ENCODE results near the gene DTNB. TPM values are rescaled to one million over a fixed set of nuclear protein-coding genes. Genes with fewer than 3 reads are reported as not detected.

DTNB gene
- total RNA-seq, 1 donor from 2014 or later, result 12.0 TPM

DNA sequence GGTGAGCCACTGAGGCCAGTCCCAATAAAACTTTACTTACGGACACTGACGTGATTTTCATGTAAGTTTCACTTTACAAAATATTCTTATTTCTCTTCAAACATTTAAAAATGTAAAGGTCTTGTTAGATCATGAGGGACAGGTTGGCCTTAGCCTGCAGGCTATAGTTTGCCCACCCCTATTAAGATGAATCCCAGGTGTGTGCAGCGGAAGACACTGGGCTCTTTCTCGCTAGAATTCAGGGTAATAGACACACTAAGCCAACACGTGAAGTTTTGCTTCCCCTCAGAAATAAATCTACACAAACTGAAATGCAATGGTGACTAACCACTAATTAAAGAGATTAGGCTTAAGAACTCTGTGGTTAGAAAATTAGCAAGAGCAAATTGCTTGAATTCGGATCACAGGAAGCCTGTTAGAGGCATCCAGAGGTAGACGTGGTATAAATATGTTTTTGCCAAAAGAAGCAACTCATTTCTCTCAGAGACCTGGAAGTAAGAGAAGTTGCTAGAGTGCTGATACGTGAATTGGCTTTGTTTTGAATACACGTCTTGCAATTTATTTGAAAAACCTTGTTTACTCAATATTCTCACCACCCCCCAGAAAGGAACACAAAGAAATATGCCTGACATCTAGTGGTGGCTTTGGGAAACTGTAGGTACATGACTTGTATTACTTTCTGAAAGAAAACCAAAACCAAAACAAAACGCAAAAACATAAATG, 151.6 kb downstream of the DTNB start:
- TF ChIP-seq, protein P1, sequence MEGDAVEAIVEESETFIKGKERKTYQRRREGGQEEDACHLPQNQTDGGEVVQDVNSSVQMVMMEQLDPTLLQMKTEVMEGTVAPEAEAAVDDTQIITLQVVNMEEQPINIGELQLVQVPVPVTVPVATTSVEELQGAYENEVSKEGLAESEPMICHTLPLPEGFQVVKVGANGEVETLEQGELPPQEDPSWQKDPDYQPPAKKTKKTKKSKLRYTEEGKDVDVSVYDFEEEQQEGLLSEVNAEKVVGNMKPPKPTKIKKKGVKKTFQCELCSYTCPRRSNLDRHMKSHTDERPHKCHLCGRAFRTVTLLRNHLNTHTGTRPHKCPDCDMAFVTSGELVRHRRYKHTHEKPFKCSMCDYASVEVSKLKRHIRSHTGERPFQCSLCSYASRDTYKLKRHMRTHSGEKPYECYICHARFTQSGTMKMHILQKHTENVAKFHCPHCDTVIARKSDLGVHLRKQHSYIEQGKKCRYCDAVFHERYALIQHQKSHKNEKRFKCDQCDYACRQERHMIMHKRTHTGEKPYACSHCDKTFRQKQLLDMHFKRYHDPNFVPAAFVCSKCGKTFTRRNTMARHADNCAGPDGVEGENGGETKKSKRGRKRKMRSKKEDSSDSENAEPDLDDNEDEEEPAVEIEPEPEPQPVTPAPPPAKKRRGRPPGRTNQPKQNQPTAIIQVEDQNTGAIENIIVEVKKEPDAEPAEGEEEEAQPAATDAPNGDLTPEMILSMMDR (IDR thresholded peaks at IDR 0.05; ENCODE audit: unreplicated experiment), result peak; percentile 81
- Mint-ChIP-seq H3K4me1 (ENCODE audit: unreplicated experiment) (peaks cover 8% of the 10 kb centered on the region), H3K27me3 (ENCODE audit: unreplicated experiment) (peaks cover 3% of the 10 kb centered on the region), H3K36me3 (ENCODE audit: low read depth, unreplicated experiment) (no peaks in the 10 kb centered on the region), H3K4me3 (ENCODE audit: unreplicated experiment) (no peak overlapping the region), H3K9me3 (ENCODE audit: unreplicated experiment) (no peaks in the 10 kb centered on the region), H3K27ac (ENCODE audit: unreplicated experiment) (no peak overlapping the region)
- peak; percentile 9 for DNase-seq (ENCODE audit: low spot score)

DNA sequence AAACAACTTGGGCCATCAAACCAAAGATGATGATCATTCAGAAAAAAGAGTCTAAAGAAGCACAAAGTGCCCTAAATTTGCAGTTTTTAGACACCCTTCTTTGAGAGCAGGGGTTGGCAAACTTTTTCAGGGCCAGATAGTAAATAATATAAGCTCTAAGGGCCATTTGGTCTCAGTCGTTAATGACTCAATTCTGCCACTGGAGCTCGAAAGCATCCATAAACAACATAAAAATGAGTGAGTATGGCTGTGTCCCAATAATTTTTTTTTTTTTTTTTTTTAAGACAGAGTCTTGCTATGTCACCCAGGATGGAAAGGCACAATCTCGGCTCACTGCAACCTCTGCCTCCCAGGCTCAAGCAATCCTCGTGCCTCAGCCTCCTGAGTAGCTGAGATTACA, 152.3 kb downstream of the DTNB start:
- H3K4me1 Mint-ChIP-seq (ENCODE audit: unreplicated experiment), result peaks cover 8% of the 10 kb centered on the region
- no peak overlapping the region for H3K27ac Mint-ChIP-seq (ENCODE audit: unreplicated experiment)
- TF ChIP-seq, protein P1 (IDR thresholded peaks at IDR 0.05; ENCODE audit: unreplicated experiment), result no peak
- H3K27me3 Mint-ChIP-seq (ENCODE audit: unreplicated experiment), result peaks cover 3% of the 10 kb centered on the region
- H3K36me3 Mint-ChIP-seq (ENCODE audit: low read depth, unreplicated experiment), result no peaks in the 10 kb centered on the region
- H3K9me3 Mint-ChIP-seq (ENCODE audit: unreplicated experiment), result no peaks in the 10 kb centered on the region
- no peak for DNase-seq (ENCODE audit: low spot score)
- no peak overlapping the region for H3K4me3 Mint-ChIP-seq (ENCODE audit: unreplicated experiment)

DNA sequence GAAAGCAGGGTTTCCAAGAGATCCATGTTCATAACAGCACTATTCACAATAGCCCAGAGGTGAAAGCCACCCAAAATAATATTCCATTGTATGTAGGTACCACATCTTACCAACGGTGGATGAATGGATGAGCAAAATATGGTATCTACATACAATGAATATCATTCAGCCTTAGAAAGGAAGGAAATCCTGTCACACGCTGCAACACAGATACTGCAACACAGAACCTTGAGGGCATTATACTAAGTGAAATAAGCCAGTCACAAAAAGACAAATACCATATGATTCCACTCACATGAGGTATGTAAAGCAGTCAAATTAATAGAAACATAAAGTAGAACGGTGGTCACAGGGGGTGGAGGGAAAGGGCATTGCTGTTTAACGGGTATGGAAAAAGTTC, 155.7 kb downstream of the DTNB start:
- Mint-ChIP-seq H3K9me3 (ENCODE audit: unreplicated experiment) (no peaks in the 10 kb centered on the region), H3K4me3 (ENCODE audit: unreplicated experiment) (no peak overlapping the region), H3K27ac (ENCODE audit: unreplicated experiment) (no peak overlapping the region), H3K27me3 (ENCODE audit: unreplicated experiment) (peaks cover 3% of the 10 kb centered on the region), H3K36me3 (ENCODE audit: low read depth, unreplicated experiment) (no peaks in the 10 kb centered on the region), H3K4me1 (ENCODE audit: unreplicated experiment) (peaks cover 19% of the 10 kb centered on the region)
- no peak for DNase-seq (ENCODE audit: low spot score)
- TF ChIP-seq, protein P1 (IDR thresholded peaks at IDR 0.05; ENCODE audit: unreplicated experiment), result no peak

DNA sequence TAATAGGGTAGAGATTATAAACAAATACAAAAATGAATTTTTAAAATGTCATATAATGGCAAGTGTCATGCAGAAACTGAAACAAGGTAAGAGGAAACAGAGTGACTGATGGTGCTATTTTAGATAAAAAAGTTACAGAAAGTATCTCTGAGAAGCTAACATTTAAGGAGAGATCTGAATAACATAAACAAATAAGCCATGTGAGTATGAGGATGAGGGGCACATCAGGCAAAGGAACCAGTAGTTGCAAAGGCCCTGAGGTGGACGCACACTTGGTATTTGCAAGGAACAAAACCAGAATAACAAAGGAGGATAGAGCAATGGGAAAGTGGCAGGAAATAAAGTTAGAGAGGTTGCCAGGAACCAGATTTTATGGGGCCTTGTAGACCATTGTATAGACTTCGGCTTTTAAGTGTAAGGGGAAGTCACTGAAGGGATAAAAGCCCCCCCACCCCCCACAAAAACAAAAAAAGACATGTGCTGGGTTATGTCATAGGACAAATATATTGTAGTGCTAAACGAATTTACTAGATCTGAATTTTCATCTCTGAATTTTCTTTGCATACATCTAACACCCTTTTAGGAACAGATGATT, 159.2 kb downstream of the DTNB start:
- TF ChIP-seq, protein P1 (IDR thresholded peaks at IDR 0.05; ENCODE audit: unreplicated experiment), result no peak
- no peaks in the 10 kb centered on the region for H3K36me3 Mint-ChIP-seq (ENCODE audit: low read depth, unreplicated experiment)
- H3K4me1 Mint-ChIP-seq (ENCODE audit: unreplicated experiment), result peaks cover 15% of the 10 kb centered on the region
- no peak overlapping the region for H3K27ac Mint-ChIP-seq (ENCODE audit: unreplicated experiment)
- H3K27me3 Mint-ChIP-seq (ENCODE audit: unreplicated experiment), result no peaks in the 10 kb centered on the region
- no peak overlapping the region for H3K4me3 Mint-ChIP-seq (ENCODE audit: unreplicated experiment)
- DNase-seq (ENCODE audit: low spot score), result no peak
- no peaks in the 10 kb centered on the region for H3K9me3 Mint-ChIP-seq (ENCODE audit: unreplicated experiment)

DNA sequence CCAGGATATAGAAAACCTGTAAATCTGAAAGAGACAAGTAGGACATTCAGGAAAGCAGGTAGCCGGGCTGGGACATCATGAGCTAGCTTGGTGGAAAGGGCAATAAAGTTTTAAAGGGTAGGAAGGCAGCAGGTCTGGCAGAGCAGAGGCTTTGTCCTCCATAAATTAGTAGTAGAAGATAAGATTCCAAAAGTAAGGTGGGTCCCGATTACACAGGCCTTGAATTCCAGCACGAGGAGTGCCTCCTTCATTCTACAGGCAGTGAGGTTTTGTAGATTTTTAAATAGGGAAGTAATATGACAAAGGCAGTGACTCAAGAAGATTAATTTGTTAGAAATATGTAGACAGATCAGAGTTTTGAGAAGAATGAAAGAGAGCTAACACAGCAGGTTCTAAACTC, 160.7 kb downstream of the DTNB start:
- H3K9me3 Mint-ChIP-seq (ENCODE audit: unreplicated experiment), result no peaks in the 10 kb centered on the region
- peaks cover 14% of the 10 kb centered on the region for H3K4me1 Mint-ChIP-seq (ENCODE audit: unreplicated experiment)
- no peaks in the 10 kb centered on the region for H3K27me3 Mint-ChIP-seq (ENCODE audit: unreplicated experiment)

More for the DNA sequence above, 160.7 kb downstream of the DTNB start:
- TF ChIP-seq, protein P1 (IDR thresholded peaks at IDR 0.05; ENCODE audit: unreplicated experiment), result no peak
- no peak overlapping the region for H3K27ac Mint-ChIP-seq (ENCODE audit: unreplicated experiment)
- H3K4me3 Mint-ChIP-seq (ENCODE audit: unreplicated experiment), result no peak overlapping the region
- no peaks in the 10 kb centered on the region for H3K36me3 Mint-ChIP-seq (ENCODE audit: low read depth, unreplicated experiment)
- DNase-seq (ENCODE audit: low spot score), result no peak

All from endothelial cell (in vitro differentiated cells).